Loucy (cell line): ENCODE data around the gene ACADL.

Source experiments
- H2AFZ ChIP-seq: fragments of 200-600 bp; sonication (generic); 2 replicates; pipeline ENCODE4 v1.6.0; 2016; ENCODE audit warnings: antibody characterized with exemption, mild to moderate bottlenecking, low read length, moderate library complexity
- H3F3A ChIP-seq: fragments of 200-600 bp; 2 replicates; pipeline ENCODE4 v1.6.0; 2016; ENCODE audit warnings: antibody characterized with exemption, low read depth, mild to moderate bottlenecking
- H3K27me3 ChIP-seq: fragments of 200-600 bp; sonication (generic); 2 replicates; pipeline ENCODE4 v1.6.1; 2014; ENCODE audit warnings: low read length, mild to moderate bottlenecking; ENCODE audit not compliant: insufficient read depth, poor library complexity, severe bottlenecking
- H3K36me3 ChIP-seq: fragments of 200-600 bp; sonication (generic); 2 replicates; pipeline ENCODE4 v1.6.1; 2016; ENCODE audit warnings: low read length; ENCODE audit not compliant: insufficient read depth
- H3K4me1 ChIP-seq: fragments of 200-600 bp; sonication (generic); 2 replicates; pipeline ENCODE4 v1.5.1; 2014; ENCODE audit warnings: low read length, mild to moderate bottlenecking; ENCODE audit not compliant: insufficient read depth, poor library complexity, severe bottlenecking
- H3K4me2 ChIP-seq: fragments of 200-600 bp; sonication (generic); 2 replicates; pipeline ENCODE4 v1.6.0; 2014; ENCODE audit warnings: antibody characterized with exemption, low read length, low read depth, mild to moderate bottlenecking; ENCODE audit not compliant: poor library complexity, severe bottlenecking
- H3K4me3 ChIP-seq: fragments of 200-600 bp; sonication (generic); 2 replicates; pipeline ENCODE4 v1.5.1; 2014; ENCODE audit warnings: low read length, mild to moderate bottlenecking, mixed read lengths; ENCODE audit not compliant: poor library complexity, severe bottlenecking
- H3K79me2 ChIP-seq: fragments of 200-600 bp; sonication (generic); 2 replicates; pipeline ENCODE4 v1.6.1; 2014; ENCODE audit warnings: low read length; ENCODE audit not compliant: insufficient read depth
- H3K9ac ChIP-seq: fragments of 200-600 bp; sonication (generic); 2 replicates; pipeline ENCODE4 v1.6.0; 2014; ENCODE audit warnings: mild to moderate bottlenecking, low read depth, low read length, moderate library complexity; ENCODE audit not compliant: poor library complexity, severe bottlenecking
- H3K9me2 ChIP-seq: fragments of 200-600 bp; sonication (generic); replicated peaks from 2 replicates; pipeline ENCODE4 v1.6.1; 2016; ENCODE audit warnings: low read depth, low read length, mixed read lengths
- H3K9me3 ChIP-seq: fragments of 200-600 bp; sonication (generic); 2 replicates; pipeline ENCODE4 v1.6.1; 2014; ENCODE audit warnings: mild to moderate bottlenecking, antibody characterized with exemption, low read length, low read depth; ENCODE audit not compliant: insufficient read depth
- H4K20me1 ChIP-seq: fragments of 200-600 bp; sonication (generic); 2 replicates; pipeline ENCODE4 v1.6.0; 2014; ENCODE audit warnings: antibody characterized with exemption, low read length, mild to moderate bottlenecking; ENCODE audit not compliant: insufficient read depth, poor library complexity, severe bottlenecking
- CTCF ChIP-seq: fragments of 200-600 bp; sonication (generic); conservative IDR thresholded peaks from 2 replicates; pipeline ENCODE4 v1.5.1; 2014; ENCODE audit warnings: mild to moderate bottlenecking, antibody characterized with exemption, low read length
- EZH2phosphoT487 ChIP-seq: fragments of 200-600 bp; IDR thresholded peaks from 2 replicates; pipeline ENCODE4 v1.6.1; 2018; ENCODE audit warnings: antibody characterized with exemption, mild to moderate bottlenecking, moderate library complexity, borderline replicate concordance

The ACADL gene

GRCh38 chr2:210174086-210174485, 51.2 kb downstream of the ACADL start:
- H3K4me2 ChIP-seq = no peak overlapping the region
- no peaks in the 10 kb centered on the region for H3K4me1 ChIP-seq
- H3K27me3 ChIP-seq = no peaks in the 10 kb centered on the region
- no peaks in the 10 kb centered on the region for H3K9me2 ChIP-seq
- no peak overlapping the region for H2AFZ ChIP-seq
- peaks cover under 1% of the 10 kb centered on the region for H4K20me1 ChIP-seq
- peaks cover 10% of the 10 kb centered on the region for H3K79me2 ChIP-seq
- H3F3A ChIP-seq = no peaks in the 10 kb centered on the region
- no peaks in the 10 kb centered on the region for H3K36me3 ChIP-seq
- no peaks in the 10 kb centered on the region for H3K9me3 ChIP-seq
- H3K9ac ChIP-seq = no peak overlapping the region
- no peak overlapping the region for H3K4me3 ChIP-seq
- TF ChIP-seq CTCF (no peak), EZH2phosphoT487 (no peak)

DNA sequence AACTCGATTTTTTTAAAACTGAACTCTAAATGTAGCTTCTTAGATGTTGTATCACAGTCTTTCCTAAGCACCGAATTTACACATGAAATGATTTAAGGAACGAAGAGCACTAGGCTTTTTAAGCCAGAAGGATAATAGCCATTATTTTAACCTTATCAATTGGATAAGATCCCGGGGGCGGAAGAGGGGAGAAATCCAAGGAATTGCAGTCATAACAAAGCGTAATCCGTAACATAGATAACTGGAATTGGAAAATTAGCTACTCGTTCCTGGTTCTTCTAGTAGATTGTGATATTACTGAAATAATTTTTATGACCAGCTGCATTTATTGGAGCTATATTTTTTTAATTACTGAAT, 53.0 kb downstream of the ACADL start:
- no peaks in the 10 kb centered on the region for H3F3A ChIP-seq
- no peaks in the 10 kb centered on the region for H3K9me3 ChIP-seq
- no peaks in the 10 kb centered on the region for H3K9me2 ChIP-seq
- TF ChIP-seq CTCF = no peak
- TF ChIP-seq EZH2phosphoT487 = no peak
- H3K4me3 ChIP-seq = peak overlapping the region; percentile 72
- peaks cover 9% of the 10 kb centered on the region for H4K20me1 ChIP-seq
- H2AFZ ChIP-seq = 0 out of 2 replicates have a peak overlapping the region, but pooled peaks have one; percentile 32
- H3K9ac ChIP-seq = peak overlapping the region; percentile 59
- peaks cover 7% of the 10 kb centered on the region for H3K4me1 ChIP-seq
- H3K27me3 ChIP-seq = no peaks in the 10 kb centered on the region
- peaks cover 24% of the 10 kb centered on the region for H3K79me2 ChIP-seq
- no peaks in the 10 kb centered on the region for H3K36me3 ChIP-seq
- H3K4me2 ChIP-seq = peak overlapping the region; percentile 61

DNA sequence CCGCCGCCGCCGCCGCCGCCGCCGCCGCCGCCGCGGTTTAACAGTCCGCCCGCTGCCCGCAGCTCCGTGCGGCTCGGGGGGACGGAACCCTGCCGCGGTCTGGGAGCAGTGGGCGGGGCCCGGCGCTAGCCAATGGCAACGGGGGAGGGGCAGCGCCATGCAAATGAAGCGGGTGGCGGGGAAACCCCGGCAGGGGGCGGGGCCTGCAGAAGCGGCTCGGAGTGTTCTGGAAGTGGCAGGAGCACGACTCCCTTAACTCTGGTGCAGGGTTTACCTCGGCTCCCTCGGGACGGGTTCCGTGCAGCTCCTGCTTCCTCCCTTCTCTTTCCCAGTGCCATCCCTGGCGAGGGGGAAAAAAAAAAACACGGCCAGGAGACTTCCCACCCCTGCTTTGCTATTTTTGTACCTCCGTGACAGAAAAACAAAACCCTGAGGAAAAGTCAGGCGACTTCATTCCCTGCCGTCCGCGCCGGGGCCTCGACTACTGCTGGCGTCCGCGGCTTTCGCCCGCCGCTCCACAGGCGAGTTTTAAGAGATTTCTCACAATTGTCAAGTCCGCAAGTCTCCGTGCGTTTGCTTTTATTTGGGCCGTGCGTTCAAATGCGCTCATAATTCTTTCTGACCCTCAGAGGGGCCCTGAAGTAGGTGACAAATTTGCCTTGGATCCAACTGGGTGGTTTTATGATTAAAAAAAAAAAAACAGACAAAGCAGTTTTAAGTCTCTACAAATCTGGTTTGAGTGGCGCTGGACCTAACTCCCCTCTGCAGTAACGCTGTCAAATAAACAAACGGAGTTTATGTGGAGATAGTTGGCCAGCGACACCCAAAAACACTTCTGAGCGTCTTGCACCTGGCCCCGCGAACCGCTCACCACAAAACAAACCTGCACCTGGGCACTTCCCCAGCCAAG, 53.7 kb downstream of the ACADL start, which contains the start of gene KANSL1L:
Gene KANSL1L, minus strand, starts transcription at position 101 of the 910 bp plus-strand sequence. CDS start 16,827 bp downstream, outside the sequence.
- Histone ChIP-seq H2AFZ (peak within 1 kb of the TSS; percentile 61), H3K4me1 (peaks cover 7% of the 10 kb centered on the region), H3K4me3 (peak within 1 kb of the TSS; percentile 84), H3K79me2 (peaks cover 24% of the 10 kb centered on the region), H3K9me3 (no peaks in the 10 kb centered on the region), H3F3A (no peaks in the 10 kb centered on the region), H4K20me1 (peaks cover 9% of the 10 kb centered on the region), H3K27me3 (no peaks in the 10 kb centered on the region), H3K4me2 (peak within 1 kb of the TSS; percentile 72), H3K36me3 (no peaks in the 10 kb centered on the region), H3K9ac (peak within 1 kb of the TSS; percentile 78), H3K9me2 (no peaks in the 10 kb centered on the region)
- TF ChIP-seq CTCF (no peak), EZH2phosphoT487 (no peak)
